Lower lobe of right lung (tissue), 2 donors: Measurements from ENCODE around the gene GOLGA2. TPM values are rescaled to one million over a fixed set of nuclear protein-coding genes. Genes with fewer than 3 reads are reported as not detected.

Experiments
- ATAC-seq, 2 donors: fragments of 200-7000 bp; cut with Tn5 transposase; one replicate each; pipeline ENCODE4 v1.9.1; 2020 to 2022; ENCODE audit warnings: mild to moderate bottlenecking in 2 of 2, moderate library complexity in 2 of 2
- DNase-seq: peaks from one replicate; pipeline ENCODE4 v3.0.0-alpha.2; 2020
- H3K27ac ChIP-seq: fragments of 200-600 bp; one replicate; pipeline ENCODE4 v1.8.0; 2022
- H3K27me3 ChIP-seq: fragments of 200-600 bp; one replicate; pipeline ENCODE4 v1.8.0; 2022; ENCODE audit warnings: low read depth
- H3K36me3 ChIP-seq: fragments of 200-600 bp; one replicate; pipeline ENCODE4 v1.8.0; 2022; ENCODE audit warnings: mild to moderate bottlenecking
- H3K4me1 ChIP-seq: fragments of 200-600 bp; one replicate; pipeline ENCODE4 v1.8.0; 2022
- H3K4me3 ChIP-seq: fragments of 200-600 bp; one replicate; pipeline ENCODE4 v1.8.0; 2022; ENCODE audit warnings: mild to moderate bottlenecking
- H3K9me3 ChIP-seq: fragments of 200-600 bp; one replicate; pipeline ENCODE4 v1.8.0; 2022
- CTCF ChIP-seq: fragments of 200-600 bp; IDR thresholded peaks from one replicate; pipeline ENCODE4 v1.8.0; 2022; ENCODE audit warnings: antibody characterized with exemption, mild to moderate bottlenecking
- intact Hi-C: fragments of 100-400 bp; cut with DNase I; formaldehyde crosslinking; loops from one replicate; pipeline ENCODE4 v1.11.0; 2022
- total RNA-seq: library from RNA; stranded (reverse); fragmentation: NEBNext Ultra II Directional; extraction: Animal tissue kit (Norgen Biotek cat#: 25700); gene quantifications from one replicate; pipeline ENCODE4 v1.2.1, GENCODE V29; 2021
- donor health status: DM: no; HTN: yes; CAD: no; lungs with severe emphysema.

The GOLGA2 gene
- total RNA-seq, 1 donor from 2014 or later = 82.7 TPM

DNA sequence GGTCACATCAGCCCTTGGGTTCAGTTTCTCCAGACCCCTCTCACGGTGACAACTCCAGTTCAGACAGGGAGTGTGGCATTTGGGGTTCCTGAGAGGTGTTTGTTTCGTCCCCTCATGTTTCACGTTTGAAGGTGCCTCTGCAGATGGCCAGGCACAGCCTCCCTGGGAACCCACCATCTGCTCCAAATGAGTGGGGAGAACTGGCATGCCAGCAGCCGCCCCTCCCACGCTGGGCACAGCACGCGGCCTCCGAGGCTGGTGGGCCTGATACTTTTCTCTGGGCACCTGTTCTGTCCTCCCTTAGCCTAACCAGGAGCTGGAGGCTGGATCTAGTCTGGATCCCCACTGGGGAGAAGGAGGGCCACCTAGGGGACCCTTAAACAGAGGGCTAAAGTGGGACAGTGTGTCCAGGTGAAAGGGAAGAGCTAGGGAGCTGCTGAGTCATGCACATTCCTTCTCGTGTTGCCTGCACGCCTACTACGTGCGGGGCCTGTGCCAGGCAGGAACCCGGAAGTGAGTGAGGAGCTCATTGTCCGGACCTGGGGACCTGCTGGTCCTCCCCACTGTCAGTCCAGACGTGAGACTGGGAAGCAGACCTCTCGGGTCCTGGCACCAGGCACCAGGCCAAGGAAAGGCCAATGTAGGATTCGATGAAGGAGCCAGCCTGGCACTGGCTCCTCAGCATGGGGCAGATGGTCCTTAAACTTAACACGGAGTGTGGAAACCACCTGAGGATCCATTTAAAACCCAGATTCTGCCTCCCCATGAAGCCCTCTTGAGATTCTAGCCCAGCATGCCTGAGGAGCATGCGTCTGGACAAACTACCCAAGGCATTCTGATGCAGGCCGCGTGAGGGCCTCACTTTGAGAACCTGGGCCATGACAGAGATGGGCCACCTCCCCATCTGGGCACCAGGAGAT, 61.0 kb downstream of the GOLGA2 start:
- no peak overlapping the region for H3K4me3 ChIP-seq
- no peak for DNase-seq
- TF ChIP-seq CTCF = no peak
- H3K27ac ChIP-seq = peak overlapping the region; percentile 24
- ATAC-seq = no peak
- no peaks in the 10 kb centered on the region for H3K27me3 ChIP-seq
- intact Hi-C loops = no loop called here
- no peaks in the 10 kb centered on the region for H3K36me3 ChIP-seq
- no peaks in the 10 kb centered on the region for H3K9me3 ChIP-seq
- peaks cover 20% of the 10 kb centered on the region for H3K4me1 ChIP-seq

DNA sequence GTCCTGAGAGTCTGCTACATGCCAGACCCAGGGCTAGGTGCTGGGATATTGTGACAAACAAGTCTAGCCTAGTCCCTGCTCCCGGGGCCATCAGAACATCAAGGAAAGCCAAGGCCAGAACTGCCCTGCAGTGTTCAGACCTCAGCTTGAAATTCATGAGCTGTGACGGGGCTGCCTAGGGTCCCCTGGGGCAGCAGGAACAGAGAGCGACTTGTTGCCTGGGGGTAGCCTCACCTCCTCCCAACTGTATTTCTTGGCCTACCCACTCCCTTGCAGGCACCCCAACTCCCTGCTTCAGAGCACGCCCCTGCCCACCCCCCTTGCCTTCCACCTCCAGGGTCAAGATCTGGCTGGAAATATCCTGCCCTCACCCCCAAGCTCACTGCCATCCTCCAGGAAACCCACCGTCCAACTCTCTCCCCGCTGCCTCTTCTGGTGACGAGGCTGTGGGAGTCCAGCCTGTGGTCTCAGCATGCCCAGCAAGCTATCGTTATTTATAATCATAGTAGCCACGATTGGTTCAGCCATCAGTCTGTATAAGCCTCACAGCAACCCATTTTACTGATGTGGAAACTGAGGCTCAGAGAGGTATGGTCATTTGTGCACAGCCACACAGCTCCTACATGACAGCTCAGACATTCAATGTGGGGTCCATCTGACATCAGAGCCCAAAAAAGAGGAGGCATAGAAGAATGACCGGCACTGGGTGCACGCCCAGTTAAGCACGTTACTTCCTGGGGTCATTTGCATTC, 61.9 kb downstream of the GOLGA2 start:
- H3K36me3 ChIP-seq = no peaks in the 10 kb centered on the region
- no peaks in the 10 kb centered on the region for H3K27me3 ChIP-seq
- intact Hi-C loops = no loop called here
- H3K9me3 ChIP-seq = no peaks in the 10 kb centered on the region
- peaks cover 20% of the 10 kb centered on the region for H3K4me1 ChIP-seq
- no peak overlapping the region for H3K27ac ChIP-seq
- TF ChIP-seq CTCF = no peak
- ATAC-seq = no peak
- no peak overlapping the region for H3K4me3 ChIP-seq
- DNase-seq = no peak

DNA sequence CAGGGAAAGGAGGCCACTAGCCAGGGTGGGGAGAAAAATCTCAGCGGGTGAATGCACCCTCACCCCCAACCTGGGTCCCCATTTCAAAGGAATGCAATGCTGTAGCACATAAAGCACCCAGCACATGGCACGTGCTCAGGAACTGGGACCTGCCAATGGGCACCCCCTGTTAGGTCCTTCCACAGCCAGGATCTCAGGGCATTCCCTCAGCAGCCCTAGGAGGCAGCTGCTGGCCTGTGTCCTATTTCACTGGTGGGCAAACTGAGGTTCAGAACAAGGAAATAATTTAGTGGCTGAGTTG, 63.9 kb downstream of the GOLGA2 start:
- ATAC-seq (no peak), DNase-seq (no peak)
- Histone ChIP-seq H3K4me1 (peaks cover 11% of the 10 kb centered on the region), H3K4me3 (no peak overlapping the region), H3K27ac (no peak overlapping the region), H3K36me3 (no peaks in the 10 kb centered on the region), H3K27me3 (no peaks in the 10 kb centered on the region), H3K9me3 (no peaks in the 10 kb centered on the region)
- intact Hi-C loops = no loop called here
- no peak for TF ChIP-seq CTCF

DNA sequence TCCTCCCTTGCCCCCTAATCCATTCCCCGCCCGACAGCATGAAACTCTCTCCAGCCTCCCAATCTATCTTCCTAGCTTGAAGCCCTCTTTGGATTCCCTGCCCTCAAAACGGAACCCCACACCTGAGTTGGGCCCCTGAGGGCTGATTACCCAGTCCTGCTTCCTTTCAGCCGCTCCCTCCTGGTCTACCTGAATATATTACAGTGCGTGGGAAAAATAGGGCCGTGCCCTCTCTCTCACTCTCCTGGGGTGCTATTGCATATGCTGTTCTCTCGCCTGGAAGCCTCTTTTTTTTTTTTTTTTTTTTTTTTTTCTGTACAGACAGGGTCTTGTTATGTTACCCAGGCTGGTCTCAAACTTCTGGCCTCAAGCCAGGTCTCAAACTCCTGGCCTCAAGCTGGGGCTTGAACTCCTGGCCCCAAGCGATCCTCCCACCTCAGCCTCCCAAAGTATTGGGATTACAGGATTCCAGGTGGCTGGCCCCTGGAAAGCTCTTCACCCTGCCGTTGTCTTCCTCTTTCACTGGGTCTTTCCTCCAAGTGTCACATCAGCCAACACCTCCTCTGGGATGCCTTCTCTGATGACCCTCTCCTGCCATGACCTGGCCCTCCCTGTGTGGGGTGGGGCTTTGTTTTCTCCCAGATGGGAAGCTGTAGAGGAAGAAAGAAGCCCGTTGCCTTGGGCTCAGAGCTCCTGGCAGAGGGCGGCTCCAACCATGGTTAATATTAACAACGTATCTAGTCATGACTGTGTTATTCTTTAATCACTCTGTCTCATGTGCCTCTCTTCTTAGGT, 64.4 kb downstream of the GOLGA2 start:
- Histone ChIP-seq H3K36me3 (no peaks in the 10 kb centered on the region), H3K27me3 (no peaks in the 10 kb centered on the region), H3K4me1 (peaks cover 7% of the 10 kb centered on the region), H3K27ac (no peak overlapping the region), H3K4me3 (no peak overlapping the region), H3K9me3 (no peaks in the 10 kb centered on the region)
- ATAC-seq (no peak), DNase-seq (no peak)
- intact Hi-C loops = no loop called here
- no peak for TF ChIP-seq CTCF

GRCh38 chr9:128208946-128209669, 66.7 kb downstream of the GOLGA2 start:
- no peak for ATAC-seq
- Histone ChIP-seq H3K4me1 (peaks cover 1% of the 10 kb centered on the region), H3K36me3 (no peaks in the 10 kb centered on the region), H3K4me3 (no peak overlapping the region), H3K9me3 (no peaks in the 10 kb centered on the region), H3K27ac (no peak overlapping the region), H3K27me3 (peaks cover 15% of the 10 kb centered on the region)
- intact Hi-C loops = no loop called here
- no peak for TF ChIP-seq CTCF
- DNase-seq = no peak
